ENCODE data around the gene WNK2. TPM values are rescaled to one million over a fixed set of nuclear protein-coding genes. Genes with fewer than 3 reads are reported as not detected.

Gene WNK2
- total and polyA plus RNA-seq, 7 experiments from 2014 or later = 0.32 to 0.83 (median 0.46) TPM; not detected in 3

DNA sequence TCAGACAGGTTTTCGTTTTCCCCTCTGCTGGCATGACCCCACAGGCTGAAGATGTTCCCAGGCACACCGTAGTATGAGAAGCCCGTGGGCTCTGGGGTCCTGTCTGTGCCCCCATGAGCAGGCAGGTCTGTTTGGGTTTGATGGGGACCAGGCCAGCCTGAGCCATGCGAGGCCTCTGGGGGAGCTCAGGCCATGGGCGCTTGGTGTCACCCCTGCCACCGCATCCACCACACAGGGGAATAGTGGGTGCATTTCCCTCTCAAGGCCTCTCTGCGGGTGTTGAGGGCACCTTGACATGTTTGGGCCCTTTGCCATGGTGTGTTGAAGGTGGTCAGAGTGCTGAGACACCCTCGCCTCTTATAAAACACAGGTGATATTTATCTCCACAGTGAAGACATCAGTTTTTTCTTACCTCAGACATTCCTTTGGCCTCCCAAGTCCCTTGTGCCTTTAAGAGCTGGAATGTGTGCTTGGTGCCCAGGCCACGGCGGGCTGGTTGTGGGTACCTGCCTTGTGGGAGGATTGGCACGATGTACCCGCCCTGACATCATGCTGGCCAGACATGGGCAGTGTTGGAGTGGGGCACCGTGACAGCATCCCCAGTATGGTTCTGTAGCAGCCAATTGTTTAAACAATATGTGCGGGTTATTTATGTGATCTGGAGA is 68.3 kb downstream of the WNK2 start:
- H3K36me3 Mint-ChIP-seq = no peaks in the 10 kb centered on the region
- Histone ChIP-seq H3K9me3 (ENCODE audit: control insufficient read depth in 2 of 3, low read length in 3 of 3) (no peaks in the 10 kb centered on the region), H3K27me3 (ENCODE audit: control insufficient read depth in 2 of 2, insufficient read depth in 2 of 2, low read length in 2 of 2) (no peaks in the 10 kb centered on the region), H3K4me1 (ENCODE audit: control insufficient read depth in 2 of 2, insufficient read depth in 2 of 2, low read length in 2 of 2) (no peaks in the 10 kb centered on the region), H3K4me3 (ENCODE audit: low read length) (no peak overlapping the region), H3K27ac (ENCODE audit: low read depth, low read length) (no peak overlapping the region), H3K36me3 (ENCODE audit: control insufficient read depth in 2 of 3, insufficient read depth in 3 of 3, low read length in 3 of 3) (no peaks in the 10 kb centered on the region)
- H3K9me3 Mint-ChIP-seq = no peaks in the 10 kb centered on the region
- no peaks in the 10 kb centered on the region for H3K27me3 Mint-ChIP-seq
- no peaks in the 10 kb centered on the region for H3K4me1 Mint-ChIP-seq
- ATAC-seq (no peak), DNase-seq (no peak)
- no peak overlapping the region for H3K27ac Mint-ChIP-seq
- intact Hi-C loops (cut with micrococcal nuclease) = no loop called here
- POLR2A ChIA-PET = no interaction called here
- no peak overlapping the region for H3K4me3 Mint-ChIP-seq
- CTCF ChIA-PET = no interaction called here

DNA sequence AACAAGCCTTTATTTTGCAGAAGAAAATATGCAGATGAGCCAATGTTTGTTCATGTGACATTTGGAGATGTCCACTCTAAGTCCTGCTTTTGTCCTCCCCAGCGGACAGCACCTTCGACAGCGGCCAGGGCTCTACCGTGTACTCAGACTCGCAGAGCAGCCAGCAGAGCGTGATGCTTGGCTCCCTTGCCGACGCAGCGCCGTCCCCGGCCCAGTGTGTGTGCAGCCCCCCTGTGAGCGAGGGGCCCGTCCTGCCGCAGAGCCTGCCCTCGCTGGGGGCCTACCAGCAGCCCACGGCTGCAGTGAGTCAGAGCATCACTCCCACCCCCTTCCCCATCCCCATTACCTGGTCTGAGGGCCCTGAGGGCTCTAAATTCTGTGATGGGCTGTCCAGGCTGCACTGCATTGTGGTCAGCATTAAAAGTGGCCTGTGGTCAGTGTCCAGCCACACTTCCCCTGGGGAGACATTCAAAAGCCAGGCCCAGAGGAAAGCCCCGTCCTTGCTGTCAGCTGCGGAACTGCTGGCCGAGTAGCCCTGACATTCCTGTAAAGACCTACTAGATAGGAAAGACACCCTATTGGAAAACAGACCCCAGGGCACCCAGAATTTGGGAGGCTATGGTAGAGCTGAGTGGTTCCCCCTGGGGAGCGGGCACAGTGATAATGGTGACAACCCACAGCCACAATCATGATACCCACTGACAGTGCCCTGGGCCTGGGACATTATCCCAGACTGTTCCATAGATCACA is 69.0 kb downstream of the WNK2 start:
- ChIA-PET POLR2A (no interaction called here), CTCF (no interaction called here)
- intact Hi-C loops (cut with micrococcal nuclease) = no loop called here
- DNase-seq = no peak
- Mint-ChIP-seq H3K36me3 (no peaks in the 10 kb centered on the region), H3K27me3 (no peaks in the 10 kb centered on the region), H3K9me3 (no peaks in the 10 kb centered on the region), H3K4me1 (no peaks in the 10 kb centered on the region), H3K27ac (no peak overlapping the region), H3K4me3 (no peak overlapping the region)
- Histone ChIP-seq H3K4me3 (ENCODE audit: low read length) (no peak overlapping the region), H3K27ac (ENCODE audit: low read depth, low read length) (no peak overlapping the region), H3K36me3 (ENCODE audit: control insufficient read depth in 2 of 3, insufficient read depth in 3 of 3, low read length in 3 of 3) (no peaks in the 10 kb centered on the region), H3K4me1 (ENCODE audit: control insufficient read depth in 2 of 2, insufficient read depth in 2 of 2, low read length in 2 of 2) (no peaks in the 10 kb centered on the region), H3K27me3 (ENCODE audit: control insufficient read depth in 2 of 2, insufficient read depth in 2 of 2, low read length in 2 of 2) (no peaks in the 10 kb centered on the region), H3K9me3 (ENCODE audit: control insufficient read depth in 2 of 3, low read length in 3 of 3) (no peaks in the 10 kb centered on the region)
- ATAC-seq = no peak

DNA sequence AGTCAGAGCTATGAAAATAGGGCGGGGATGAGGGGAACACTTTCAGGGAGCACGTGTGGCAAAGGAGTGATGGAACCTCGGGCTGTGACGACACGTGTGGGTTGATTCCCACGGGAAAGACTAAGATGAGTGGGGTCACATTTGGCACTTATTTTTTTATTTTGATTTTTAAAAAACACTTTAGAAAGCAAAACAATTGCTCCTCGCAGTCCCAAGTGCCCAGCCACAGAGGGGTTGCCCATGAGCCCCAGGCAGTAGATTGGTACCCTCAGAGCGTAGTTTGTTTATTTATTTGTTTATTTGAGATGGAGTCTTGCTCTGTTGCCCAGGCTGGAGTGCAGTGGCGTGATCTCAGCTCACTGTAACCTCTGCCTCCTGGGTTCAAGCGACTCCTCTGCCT is 69.7 kb downstream of the WNK2 start:
- Mint-ChIP-seq H3K4me3 (no peak overlapping the region), H3K4me1 (no peaks in the 10 kb centered on the region), H3K9me3 (no peaks in the 10 kb centered on the region), H3K36me3 (no peaks in the 10 kb centered on the region), H3K27me3 (no peaks in the 10 kb centered on the region), H3K27ac (peak overlapping the region in 1 of 9 donors; percentile 36)
- no peaks in the 10 kb centered on the region for H3K9me3 ChIP-seq (ENCODE audit: control insufficient read depth in 2 of 3, low read length in 3 of 3)
- H3K27ac ChIP-seq (ENCODE audit: low read depth, low read length) = no peak overlapping the region
- no peak for ATAC-seq
- no peaks in the 10 kb centered on the region for H3K36me3 ChIP-seq (ENCODE audit: control insufficient read depth in 2 of 3, insufficient read depth in 3 of 3, low read length in 3 of 3)
- CTCF ChIA-PET = no interaction called here
- POLR2A ChIA-PET = no interaction called here
- no peak for DNase-seq
- no peak overlapping the region for H3K4me3 ChIP-seq (ENCODE audit: low read length)
- intact Hi-C loops (cut with micrococcal nuclease) = no loop called here
- H3K4me1 ChIP-seq (ENCODE audit: control insufficient read depth in 2 of 2, insufficient read depth in 2 of 2, low read length in 2 of 2) = no peaks in the 10 kb centered on the region
- H3K27me3 ChIP-seq (ENCODE audit: control insufficient read depth in 2 of 2, insufficient read depth in 2 of 2, low read length in 2 of 2) = no peaks in the 10 kb centered on the region

DNA sequence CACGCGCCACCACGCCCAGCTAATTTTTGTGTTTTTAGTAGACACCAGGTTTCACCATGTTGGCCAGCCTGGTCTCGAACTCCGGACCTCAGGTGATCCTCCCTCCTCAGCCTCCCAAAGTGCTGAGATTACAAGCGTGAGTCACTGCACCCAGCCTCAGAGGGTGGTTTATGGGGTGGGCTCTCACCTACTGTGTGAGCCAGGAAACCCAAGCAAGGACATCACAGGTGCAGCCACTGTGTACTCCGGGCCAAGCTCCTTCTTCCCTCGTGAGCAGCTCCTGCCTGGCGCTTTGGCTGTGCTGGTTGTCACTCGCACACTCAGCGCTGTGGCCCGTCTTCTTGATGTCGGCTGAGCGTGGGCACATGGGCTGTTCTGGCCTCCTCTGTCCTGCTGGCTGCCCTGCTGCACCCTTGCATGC is 70.1 kb downstream of the WNK2 start:
- ChIA-PET POLR2A (no interaction called here), CTCF (no interaction called here)
- no peaks in the 10 kb centered on the region for H3K9me3 ChIP-seq (ENCODE audit: control insufficient read depth in 2 of 3, low read length in 3 of 3)
- H3K4me1 ChIP-seq (ENCODE audit: control insufficient read depth in 2 of 2, insufficient read depth in 2 of 2, low read length in 2 of 2) = no peaks in the 10 kb centered on the region
- ATAC-seq (no peak), DNase-seq (no peak)
- Mint-ChIP-seq H3K27me3 (no peaks in the 10 kb centered on the region), H3K27ac (no peak overlapping the region), H3K4me3 (no peak overlapping the region), H3K36me3 (no peaks in the 10 kb centered on the region), H3K4me1 (no peaks in the 10 kb centered on the region), H3K9me3 (no peaks in the 10 kb centered on the region)
- H3K27me3 ChIP-seq (ENCODE audit: control insufficient read depth in 2 of 2, insufficient read depth in 2 of 2, low read length in 2 of 2) = no peaks in the 10 kb centered on the region
- H3K27ac ChIP-seq (ENCODE audit: low read depth, low read length) = no peak overlapping the region
- H3K4me3 ChIP-seq (ENCODE audit: low read length) = no peak overlapping the region
- intact Hi-C loops (cut with micrococcal nuclease) = no loop called here
- H3K36me3 ChIP-seq (ENCODE audit: control insufficient read depth in 2 of 3, insufficient read depth in 3 of 3, low read length in 3 of 3) = no peaks in the 10 kb centered on the region

DNA sequence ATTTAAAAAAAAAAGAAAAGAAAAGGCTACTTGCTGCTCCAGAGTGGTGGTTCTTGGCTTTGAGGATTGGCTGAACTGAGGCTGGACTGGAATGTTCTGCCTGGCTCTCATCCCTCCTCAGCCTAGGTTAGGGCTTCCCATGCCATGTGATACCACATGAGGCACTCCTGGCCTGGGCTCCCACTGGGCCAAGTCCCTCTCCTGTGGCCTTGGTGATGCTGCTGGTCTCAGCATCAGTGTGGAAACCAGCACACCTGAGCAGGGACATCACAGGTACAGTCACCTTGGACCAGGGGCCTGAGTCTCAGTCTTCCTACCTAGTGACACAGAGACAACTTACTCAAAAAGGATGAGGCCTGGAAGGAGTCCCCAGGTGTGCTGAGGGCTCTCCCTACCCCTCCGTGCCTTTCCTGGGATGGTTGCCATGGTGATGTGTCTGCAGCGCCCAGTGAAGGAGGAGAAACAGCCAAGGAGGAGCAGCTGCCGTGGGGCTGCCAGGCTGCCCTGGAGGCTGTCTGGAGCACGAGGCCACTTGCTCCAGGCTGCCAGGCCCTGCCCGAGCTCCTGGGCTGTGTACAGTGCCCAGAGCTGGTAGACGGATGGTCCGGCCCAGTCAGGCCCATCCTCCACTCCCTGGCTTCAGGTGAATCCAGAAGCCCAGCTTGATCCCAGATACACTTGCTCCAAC is 71.0 kb downstream of the WNK2 start:
- H3K27me3 ChIP-seq (ENCODE audit: control insufficient read depth in 2 of 2, insufficient read depth in 2 of 2, low read length in 2 of 2) = no peaks in the 10 kb centered on the region
- ATAC-seq (no peak), DNase-seq (peak in 1 of 9 donors; percentile 2)
- Mint-ChIP-seq H3K27me3 (no peaks in the 10 kb centered on the region), H3K9me3 (no peaks in the 10 kb centered on the region), H3K4me1 (no peaks in the 10 kb centered on the region), H3K36me3 (no peaks in the 10 kb centered on the region), H3K4me3 (no peak overlapping the region), H3K27ac (no peak overlapping the region)
- H3K4me1 ChIP-seq (ENCODE audit: control insufficient read depth in 2 of 2, insufficient read depth in 2 of 2, low read length in 2 of 2) = no peaks in the 10 kb centered on the region
- ChIA-PET POLR2A (no interaction called here), CTCF (no interaction called here)
- H3K4me3 ChIP-seq (ENCODE audit: low read length) = no peak overlapping the region
- no peaks in the 10 kb centered on the region for H3K36me3 ChIP-seq (ENCODE audit: control insufficient read depth in 2 of 3, insufficient read depth in 3 of 3, low read length in 3 of 3)
- intact Hi-C loops (cut with micrococcal nuclease) = no loop called here
- H3K9me3 ChIP-seq (ENCODE audit: control insufficient read depth in 2 of 3, low read length in 3 of 3) = no peaks in the 10 kb centered on the region
- no peak overlapping the region for H3K27ac ChIP-seq (ENCODE audit: low read depth, low read length)

DNA sequence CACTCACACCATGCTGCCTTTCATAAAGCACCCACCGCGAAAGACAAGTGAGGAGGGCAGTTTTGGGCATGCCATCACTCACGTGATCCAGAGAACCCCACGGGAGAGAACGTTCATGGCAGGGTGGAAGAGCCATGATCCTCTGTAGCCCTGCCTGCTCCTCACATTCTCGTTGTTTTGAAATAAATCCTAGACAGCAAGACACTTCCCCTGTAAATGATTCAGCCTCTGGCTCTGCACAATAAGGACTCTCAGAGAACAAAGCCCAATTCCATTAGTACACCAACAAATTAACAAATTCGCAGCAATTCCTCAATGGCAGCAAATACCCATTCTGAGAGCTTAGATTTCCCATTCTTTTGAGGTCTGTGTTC is 71.5 kb downstream of the WNK2 start:
- Histone ChIP-seq H3K36me3 (ENCODE audit: control insufficient read depth in 2 of 3, insufficient read depth in 3 of 3, low read length in 3 of 3) (no peaks in the 10 kb centered on the region), H3K4me3 (ENCODE audit: low read length) (no peak overlapping the region), H3K9me3 (ENCODE audit: control insufficient read depth in 2 of 3, low read length in 3 of 3) (no peaks in the 10 kb centered on the region), H3K4me1 (ENCODE audit: control insufficient read depth in 2 of 2, insufficient read depth in 2 of 2, low read length in 2 of 2) (no peaks in the 10 kb centered on the region), H3K27me3 (ENCODE audit: control insufficient read depth in 2 of 2, insufficient read depth in 2 of 2, low read length in 2 of 2) (no peaks in the 10 kb centered on the region), H3K27ac (ENCODE audit: low read depth, low read length) (no peak overlapping the region)
- POLR2A ChIA-PET = no interaction called here
- H3K36me3 Mint-ChIP-seq = no peaks in the 10 kb centered on the region
- CTCF ChIA-PET = no interaction called here
- no peaks in the 10 kb centered on the region for H3K27me3 Mint-ChIP-seq
- H3K4me1 Mint-ChIP-seq = no peaks in the 10 kb centered on the region
- DNase-seq (no peak), ATAC-seq (no peak)
- no peaks in the 10 kb centered on the region for H3K9me3 Mint-ChIP-seq
- no peak overlapping the region for H3K4me3 Mint-ChIP-seq
- H3K27ac Mint-ChIP-seq = no peak overlapping the region
- intact Hi-C loops (cut with micrococcal nuclease) = no loop called here

Measured in naive thymus-derived CD4-positive, alpha-beta T cell (primary cell).